Activated T-helper 1 cell treated with anti-CD3 and anti-CD28 coated beads, Interleukin-12 subunit alpha, Interleukin-12 subunit beta, Interleukin-2, Interleukin-4 antibody, amounts not matched to agents 30 ng/mL and 10 ng/mL and 1 ng/mL, durations not matched to agents 14 hours and 24 hours and 36 hours (primary cell): Measurements from ENCODE around the gene MRPL40. TPM values are rescaled to one million over a fixed set of nuclear protein-coding genes. Genes with fewer than 3 reads are reported as not detected.

ENCODE experiments used
- DNase-seq: peaks from one replicate; pipeline ENCODE4 v3.0.0; 2021; ENCODE audit warnings: low spot score
- H3K27ac Mint-ChIP-seq: one replicate; pipeline ENCODE4 v1.8.0; 2021; ENCODE audit warnings: mild to moderate bottlenecking, mixed read lengths
- H3K27me3 Mint-ChIP-seq: one replicate; pipeline ENCODE4 v1.8.0; 2022; ENCODE audit warnings: mild to moderate bottlenecking, moderate library complexity, mixed read lengths; ENCODE audit not compliant: insufficient read depth
- H3K36me3 Mint-ChIP-seq: one replicate; pipeline ENCODE4 v1.8.0; 2021; ENCODE audit warnings: low read depth, mixed read lengths
- H3K4me1 Mint-ChIP-seq: one replicate; pipeline ENCODE4 v1.8.0; 2021; ENCODE audit warnings: low read depth, mixed read lengths
- H3K4me3 Mint-ChIP-seq: one replicate; pipeline ENCODE4 v1.8.0; 2021; ENCODE audit warnings: mild to moderate bottlenecking, moderate library complexity, mixed read lengths
- H3K9me3 Mint-ChIP-seq: one replicate; pipeline ENCODE4 v1.8.0; 2021; ENCODE audit warnings: mixed read lengths
- intact Hi-C: fragments of 100-400 bp; cut with micrococcal nuclease; formaldehyde crosslinking; loops from one replicate; pipeline ENCODE4 v1.15.1; 2024
- total RNA-seq: library from RNA; stranded (reverse); gene quantifications from 2 replicates; pipeline ENCODE4 v1.2.3, GENCODE V29; 2022

The MRPL40 gene
- total RNA-seq: 36.0 and 38.5 TPM in 2 replicates

- Mint-ChIP-seq H3K36me3 (peaks cover 23% of the 10 kb centered on the region), H3K9me3 (no peaks in the 10 kb centered on the region), H3K27me3 (no peaks in the 10 kb centered on the region), H3K27ac (peak within 1 kb of the TSS; percentile 94), H3K4me3 (peak within 1 kb of the TSS; percentile 92), H3K4me1 (peaks cover 41% of the 10 kb centered on the region)
- DNase-seq: peak; percentile 88
- intact Hi-C loops: loop anchor here (1.0 to 5.0 kb wide), 7 partner anchors 15 to 310 kb away; partner anchors contain the start of genes C22orf39, CDC45, CLTCL1 and DGCR2
Observed at GRCh38 chr22:19432133-19432851, at the start of gene MRPL40. MRPL40 (plus strand) TSS chr22:19432545; CDS start chr22:19432555, 10 bp downstream.

DNA sequence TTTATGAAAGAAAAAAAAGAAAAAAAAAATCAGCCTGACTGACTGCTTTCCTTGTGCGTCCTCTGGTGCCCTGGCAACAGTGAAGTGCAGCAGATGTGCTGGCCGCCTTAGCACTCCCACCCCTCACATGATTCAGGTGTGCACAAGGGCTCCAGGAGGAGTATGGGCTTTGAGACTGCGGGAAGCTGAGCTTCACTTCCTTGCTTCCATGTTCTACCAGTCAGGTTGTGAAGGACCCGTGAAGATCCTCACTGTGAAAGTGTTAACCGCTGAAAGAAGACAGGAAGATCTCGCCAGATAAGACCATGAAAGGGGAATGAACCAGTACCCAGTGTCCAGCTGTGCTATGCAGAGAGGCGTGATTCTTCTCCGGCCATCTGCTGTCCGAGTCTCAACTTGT lies 49.1 kb upstream of the MRPL40 start:
- Mint-ChIP-seq H3K27ac (no peak overlapping the region), H3K36me3 (peaks cover 40% of the 10 kb centered on the region), H3K4me1 (no peaks in the 10 kb centered on the region), H3K9me3 (no peaks in the 10 kb centered on the region), H3K27me3 (no peaks in the 10 kb centered on the region), H3K4me3 (no peak overlapping the region)
- DNase-seq: no peak
- intact Hi-C loops: no loop called here

- intact Hi-C loops: no loop called here
- Mint-ChIP-seq H3K27me3 (no peaks in the 10 kb centered on the region), H3K4me1 (no peaks in the 10 kb centered on the region), H3K36me3 (peaks cover 48% of the 10 kb centered on the region), H3K27ac (no peak overlapping the region), H3K4me3 (no peak overlapping the region), H3K9me3 (no peaks in the 10 kb centered on the region)
- no peak for DNase-seq
Observed at GRCh38 chr22:19385221-19385906, 47.0 kb upstream of the MRPL40 start.

DNA sequence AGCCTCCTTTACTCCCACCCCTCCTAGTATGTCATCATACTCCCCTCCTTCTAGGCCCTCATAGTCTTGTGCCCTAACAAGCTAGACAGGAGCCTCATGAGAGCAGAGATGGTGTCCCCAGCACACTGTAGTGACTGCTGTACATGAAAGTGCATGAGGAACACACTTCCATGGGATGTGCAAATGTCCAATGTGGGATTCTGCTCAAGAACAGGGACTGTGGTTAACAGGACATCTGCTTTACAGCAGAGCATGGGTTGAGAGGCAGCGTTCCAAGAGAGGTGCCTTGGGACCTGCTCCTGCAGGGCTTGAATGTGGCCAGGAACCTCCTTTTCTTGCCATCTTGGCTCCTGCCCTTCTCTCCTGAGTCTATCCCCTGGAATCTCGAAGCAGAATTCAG lies 46.1 kb upstream of the MRPL40 start:
- intact Hi-C loops: no loop called here

DNA sequence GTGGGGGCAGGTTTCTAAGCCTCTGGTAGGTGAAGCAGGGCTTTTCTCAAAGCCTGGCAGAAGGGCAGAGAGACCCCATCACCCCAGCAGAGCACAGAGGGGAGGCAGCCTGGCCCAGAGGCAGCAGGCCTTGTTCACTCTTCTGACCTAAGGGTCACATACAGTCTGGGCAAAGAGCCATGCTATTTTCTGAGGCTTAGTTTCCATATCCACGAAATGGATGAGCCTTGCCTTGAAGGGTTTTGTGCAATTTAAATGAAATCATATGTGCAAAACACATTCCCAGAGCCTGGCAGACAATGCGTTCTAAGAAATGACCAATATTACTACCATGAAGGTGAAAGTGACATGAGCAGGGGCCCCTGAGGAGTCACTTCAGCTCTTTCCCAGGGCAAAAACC lies 45.3 kb upstream of the MRPL40 start:
- intact Hi-C loops: no loop called here
- Mint-ChIP-seq H3K4me3 (no peak overlapping the region), H3K4me1 (no peaks in the 10 kb centered on the region), H3K9me3 (no peaks in the 10 kb centered on the region), H3K36me3 (peaks cover 48% of the 10 kb centered on the region), H3K27ac (no peak overlapping the region), H3K27me3 (no peaks in the 10 kb centered on the region)
- no peak for DNase-seq

More for the DNA sequence above, 46.1 kb upstream of the MRPL40 start:
- Mint-ChIP-seq H3K27me3 (no peaks in the 10 kb centered on the region), H3K4me3 (no peak overlapping the region), H3K9me3 (no peaks in the 10 kb centered on the region), H3K36me3 (peaks cover 51% of the 10 kb centered on the region), H3K27ac (no peak overlapping the region), H3K4me1 (no peaks in the 10 kb centered on the region)
- DNase-seq: no peak

GRCh38 chr22:19387575-19387974 lies 44.8 kb upstream of the MRPL40 start:
- H3K27ac Mint-ChIP-seq: no peak overlapping the region
- intact Hi-C loops: no loop called here
- DNase-seq: no peak
- H3K4me3 Mint-ChIP-seq: no peak overlapping the region
- no peaks in the 10 kb centered on the region for H3K27me3 Mint-ChIP-seq
- no peaks in the 10 kb centered on the region for H3K4me1 Mint-ChIP-seq
- H3K36me3 Mint-ChIP-seq: peaks cover 43% of the 10 kb centered on the region
- H3K9me3 Mint-ChIP-seq: no peaks in the 10 kb centered on the region

DNA sequence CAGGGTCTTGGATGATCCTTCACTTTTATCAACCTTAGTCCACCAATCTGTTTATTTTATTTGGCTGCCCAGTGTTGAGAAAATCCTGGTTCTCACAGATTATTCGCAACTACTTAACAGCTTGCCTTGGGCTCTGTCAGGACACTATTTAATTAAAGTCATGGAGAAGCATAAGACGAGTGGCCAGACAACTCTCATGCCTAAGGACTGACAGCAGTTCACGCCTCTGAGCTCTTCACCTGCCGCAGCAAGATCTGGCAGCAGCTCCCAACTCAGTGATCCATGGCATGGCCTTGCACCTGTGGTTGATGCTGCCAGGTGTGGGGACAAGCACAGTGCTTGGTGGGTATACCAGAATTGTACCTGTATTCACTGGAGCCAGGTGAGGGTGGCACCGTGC lies 38.6 kb upstream of the MRPL40 start:
- H3K9me3 Mint-ChIP-seq: no peaks in the 10 kb centered on the region
- no peak for DNase-seq
- no peaks in the 10 kb centered on the region for H3K27me3 Mint-ChIP-seq
- H3K36me3 Mint-ChIP-seq: peaks cover 36% of the 10 kb centered on the region
- H3K4me1 Mint-ChIP-seq: no peaks in the 10 kb centered on the region
- peak overlapping the region; percentile 23 for H3K27ac Mint-ChIP-seq
- no peak overlapping the region for H3K4me3 Mint-ChIP-seq
- intact Hi-C loops: no loop called here

GRCh38 chr22:19394274-19395050 lies 37.9 kb upstream of the MRPL40 start:
- DNase-seq: no peak
- Mint-ChIP-seq H3K4me1 (no peaks in the 10 kb centered on the region), H3K27me3 (no peaks in the 10 kb centered on the region), H3K9me3 (no peaks in the 10 kb centered on the region), H3K4me3 (no peak overlapping the region), H3K27ac (no peak overlapping the region), H3K36me3 (peaks cover 35% of the 10 kb centered on the region)
- intact Hi-C loops: no loop called here

- H3K9me3 Mint-ChIP-seq: no peaks in the 10 kb centered on the region
- DNase-seq: no peak
- H3K27ac Mint-ChIP-seq: no peak overlapping the region
- no peaks in the 10 kb centered on the region for H3K27me3 Mint-ChIP-seq
- H3K4me3 Mint-ChIP-seq: no peak overlapping the region
- intact Hi-C loops: no loop called here
- H3K36me3 Mint-ChIP-seq: peaks cover 32% of the 10 kb centered on the region
- no peaks in the 10 kb centered on the region for H3K4me1 Mint-ChIP-seq
Observed at GRCh38 chr22:19395276-19395675, 37.1 kb upstream of the MRPL40 start.

- intact Hi-C loops: no loop called here
- H3K4me1 Mint-ChIP-seq: no peaks in the 10 kb centered on the region
- peaks cover 29% of the 10 kb centered on the region for H3K36me3 Mint-ChIP-seq
- DNase-seq: no peak
- H3K27me3 Mint-ChIP-seq: no peaks in the 10 kb centered on the region
- H3K27ac Mint-ChIP-seq: no peak overlapping the region
- H3K9me3 Mint-ChIP-seq: no peaks in the 10 kb centered on the region
- no peak overlapping the region for H3K4me3 Mint-ChIP-seq
Observed at GRCh38 chr22:19396561-19396933, 35.8 kb upstream of the MRPL40 start.

GRCh38 chr22:19396934-19397733 lies 35.2 kb upstream of the MRPL40 start:
- Mint-ChIP-seq H3K36me3 (peaks cover 32% of the 10 kb centered on the region), H3K27me3 (no peaks in the 10 kb centered on the region), H3K4me1 (no peaks in the 10 kb centered on the region), H3K27ac (no peak overlapping the region), H3K4me3 (no peak overlapping the region), H3K9me3 (no peaks in the 10 kb centered on the region)
- intact Hi-C loops: no loop called here
- no peak for DNase-seq

DNA sequence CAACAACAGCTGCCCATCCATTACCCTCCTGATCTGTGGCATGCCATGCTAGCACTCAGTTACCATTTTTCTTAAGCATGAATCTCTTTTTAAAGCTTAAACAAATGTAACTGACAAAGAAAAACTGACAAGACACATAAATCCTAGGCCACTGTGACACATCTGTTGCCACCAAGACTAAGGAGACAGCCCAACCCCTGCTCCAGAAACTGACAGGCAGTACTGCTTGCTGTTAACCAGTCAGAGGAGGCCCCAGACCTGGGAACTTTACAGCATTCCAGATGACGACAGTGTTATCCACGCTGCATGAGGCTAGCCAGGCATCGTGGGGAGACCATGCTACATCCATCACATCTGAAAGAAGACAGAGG lies 34.6 kb upstream of the MRPL40 start:
- Mint-ChIP-seq H3K9me3 (no peaks in the 10 kb centered on the region), H3K27me3 (no peaks in the 10 kb centered on the region), H3K4me3 (no peak overlapping the region), H3K36me3 (peaks cover 31% of the 10 kb centered on the region), H3K4me1 (no peaks in the 10 kb centered on the region), H3K27ac (no peak overlapping the region)
- DNase-seq: no peak
- intact Hi-C loops: no loop called here
